HEK293 (cell line): ENCODE data around the gene FAM167B.

Experiments
- CTCF ChIA-PET: fragments of 350-600 bp; formaldehyde crosslinking; extraction: SDS; loops from one replicate; lab custom pipeline; 2021; ENCODE audit warnings: antibody characterized with exemption; lab: Yijun Ruan, JAX
- POLR2A ChIA-PET: fragments of 300-600 bp; formaldehyde crosslinking; extraction: SDS; loops from one replicate; lab custom pipeline; 2020; ENCODE audit warnings: antibody characterized with exemption, inconsistent platforms; lab: Yijun Ruan, JAX
- H3K27ac ChIP-seq: fragments of 200-500 bp; sonication (Bioruptor generic); 2 replicates; pipeline ENCODE4 v1.5.1; 2014; ENCODE audit warnings: low read depth, low read length, control low read depth, inconsistent platforms; ENCODE audit errors: extremely low read depth
- H3K36me3 ChIP-seq, 2 experiments: fragments of 200-500 bp in 1 of 2; sonication (Bioruptor generic) in 1 of 2; 1 replicate in 1 of 2; 2 replicates in 1 of 2; pipeline ENCODE4 v1.5.1; 2014 to 2017; ENCODE audit warnings: inconsistent platforms in 2 of 2, low read length in 2 of 2; ENCODE audit not compliant: control insufficient read depth in 2 of 2, insufficient read depth in 1 of 2
- H3K4me1 ChIP-seq: fragments of 200-500 bp; sonication (Bioruptor generic); 2 replicates; pipeline ENCODE4 v1.5.1; 2014; ENCODE audit warnings: mild to moderate bottlenecking, low read length, inconsistent platforms; ENCODE audit not compliant: control insufficient read depth, insufficient read depth
- H3K4me3 ChIP-seq: 2 replicates; pipeline ENCODE4 v1.5.1; 2011; ENCODE audit warnings: low read depth, mild to moderate bottlenecking, control low read depth, low read length, moderate library complexity
- H3K9me3 ChIP-seq: fragments of 200-500 bp; sonication (Bioruptor generic); 2 replicates; pipeline ENCODE4 v1.5.1; 2014; ENCODE audit warnings: low read depth, low read length, inconsistent platforms; ENCODE audit not compliant: control insufficient read depth, insufficient read depth
- FEZF1 ChIP-seq: fragments of 450-650 bp; formaldehyde crosslinking; IDR thresholded peaks from 2 replicates; pipeline ENCODE4 v1.5.1; 2016; ENCODE audit warnings: missing biosample characterization, missing genetic modification characterization
- HIC1 ChIP-seq: fragments of 450-650 bp; formaldehyde crosslinking; IDR thresholded peaks from 2 replicates; pipeline ENCODE4 v1.5.1; 2016; ENCODE audit warnings: missing biosample characterization, missing genetic modification characterization
- HOXC10 ChIP-seq: sonication (generic); formaldehyde crosslinking; IDR thresholded peaks from 2 replicates; pipeline ENCODE4 v1.8.1; 2023; ENCODE audit warnings: mild to moderate bottlenecking, missing genetic modification reagents
- OVOL3 ChIP-seq: fragments of 450-650 bp; formaldehyde crosslinking; IDR thresholded peaks from 2 replicates; pipeline ENCODE4 v1.5.1; 2016; ENCODE audit warnings: missing biosample characterization, missing genetic modification characterization
- ZBTB26 ChIP-seq: fragments of 450-650 bp; formaldehyde crosslinking; optimal IDR thresholded peaks from 2 replicates; pipeline ENCODE3; 2016; ENCODE audit warnings: missing biosample characterization, mild to moderate bottlenecking, missing genetic modification characterization
- ZBTB7A ChIP-seq: fragments of 450-650 bp; formaldehyde crosslinking; IDR thresholded peaks from 2 replicates; pipeline ENCODE4 v1.5.1; 2016; ENCODE audit warnings: low read depth, missing biosample characterization, missing genetic modification characterization
- ZNF140 ChIP-seq: fragments of 450-650 bp; formaldehyde crosslinking; IDR thresholded peaks from 2 replicates; pipeline ENCODE4 v1.5.1; 2016; ENCODE audit warnings: missing biosample characterization, missing genetic modification characterization
- ZNF280D ChIP-seq: fragments of 450-650 bp; formaldehyde crosslinking; IDR thresholded peaks from 2 replicates; pipeline ENCODE4 v1.5.1; 2016; ENCODE audit warnings: missing biosample characterization, missing genetic modification characterization
- ZNF302 ChIP-seq: fragments of 450-650 bp; formaldehyde crosslinking; IDR thresholded peaks from 2 replicates; pipeline ENCODE4 v1.5.1; 2016; ENCODE audit warnings: missing biosample characterization, missing genetic modification characterization, low read depth
- ZNF311 ChIP-seq: fragments of 450-650 bp; formaldehyde crosslinking; IDR thresholded peaks from 2 replicates; pipeline ENCODE4 v1.5.1; 2017; ENCODE audit warnings: missing biosample characterization, missing genetic modification characterization, borderline replicate concordance
- ZNF366 ChIP-seq: fragments of 450-650 bp; formaldehyde crosslinking; conservative IDR thresholded peaks from 2 replicates; pipeline ENCODE4 v1.5.1; 2016; ENCODE audit warnings: missing biosample characterization, missing genetic modification characterization
- ZNF37A ChIP-seq: fragments of 450-650 bp; IDR thresholded peaks from 2 replicates; pipeline ENCODE4 v1.5.1; 2018; ENCODE audit warnings: missing biosample characterization, missing genetic modification characterization
- ZNF416 ChIP-seq: fragments of 450-650 bp; formaldehyde crosslinking; IDR thresholded peaks from 2 replicates; pipeline ENCODE4 v1.5.1; 2016; ENCODE audit warnings: missing biosample characterization, missing genetic modification characterization
- ZNF660 ChIP-seq: fragments of 450-650 bp; IDR thresholded peaks from 2 replicates; pipeline ENCODE4 v1.5.1; 2018; ENCODE audit warnings: missing biosample characterization, mild to moderate bottlenecking, missing genetic modification characterization
- ZNF677 ChIP-seq: fragments of 450-650 bp; IDR thresholded peaks from 2 replicates; pipeline ENCODE4 v1.5.0; 2018; ENCODE audit warnings: missing biosample characterization, mild to moderate bottlenecking, missing genetic modification characterization, moderate library complexity
- ZSCAN5A ChIP-seq: fragments of 450-650 bp; formaldehyde crosslinking; IDR thresholded peaks from 2 replicates; pipeline ENCODE4 v1.5.1; 2016; ENCODE audit warnings: missing biosample characterization, missing genetic modification characterization
- TF ChIP-seq, protein P1 (sequence below): fragments of 450-650 bp; formaldehyde crosslinking; IDR thresholded peaks from 2 replicates; pipeline ENCODE4 v1.5.1; 2016; ENCODE audit warnings: missing biosample characterization, missing genetic modification characterization
- TF ChIP-seq, protein P2 (sequence below): fragments of 450-650 bp; IDR thresholded peaks from 2 replicates; pipeline ENCODE4 v1.5.1; 2018; ENCODE audit warnings: missing biosample characterization, mild to moderate bottlenecking, missing genetic modification characterization
- TF ChIP-seq, protein P3 (sequence below): fragments of 450-650 bp; formaldehyde crosslinking; IDR thresholded peaks from 2 replicates; pipeline ENCODE4 v1.5.1; 2016; ENCODE audit warnings: missing biosample characterization, missing genetic modification characterization, borderline replicate concordance
- TF ChIP-seq, protein P4 (sequence below): fragments of 450-650 bp; formaldehyde crosslinking; IDR thresholded peaks from 2 replicates; pipeline ENCODE4 v1.5.1; 2017; ENCODE audit warnings: missing biosample characterization, missing genetic modification characterization

Gene FAM167B

GRCh38 chr1:32224285-32224684, 22.7 kb upstream of the FAM167B start:
- H3K27ac ChIP-seq = no peak overlapping the region
- no peak overlapping the region for H3K4me3 ChIP-seq
- H3K9me3 ChIP-seq = no peaks in the 10 kb centered on the region
- POLR2A ChIA-PET = interaction anchor here (1.1 to 1.5 kb wide), 3 partner anchors 15 to 108 kb away, joined by 3 read pairs; no protein-coding TSS in a partner anchor
- H3K4me1 ChIP-seq = peaks cover 2% of the 10 kb centered on the region; the same call in 1 of the 2 replicates
- no peak for TF ChIP-seq ZBTB26 (tag by site-specific recombination)
- TF ChIP-seq ZBTB7A (tag by site-specific recombination) = no peak
- TF ChIP-seq FEZF1 (tag by site-specific recombination) = no peak
- TF ChIP-seq ZNF416 = no peak
- TF ChIP-seq OVOL3 (tag by site-specific recombination) = no peak
- TF ChIP-seq ZNF280D (tag by site-specific recombination) = no peak
- TF ChIP-seq HIC1 (tag by site-specific recombination) = no peak
- no peak for TF ChIP-seq ZNF311
- no peak for TF ChIP-seq ZSCAN5A (tag by site-specific recombination)
- TF ChIP-seq ZNF302 = no peak
- no peak for TF ChIP-seq ZNF660
- no peak for TF ChIP-seq ZNF140 (tag by site-specific recombination)
- no peak for TF ChIP-seq ZNF677 (tag by site-specific recombination)
- CTCF ChIA-PET = interaction anchor here (1.2 to 2.4 kb wide), 2 partner anchors 9 to 24 kb away, joined by 4 to 12 read pairs; no protein-coding TSS in a partner anchor
- peaks cover 36 to 77% of the 10 kb centered on the region in 2 experiments for H3K36me3 ChIP-seq

- no peaks in the 10 kb centered on the region for H3K4me1 ChIP-seq
- no peak overlapping the region for H3K4me3 ChIP-seq
- no peaks in the 10 kb centered on the region for H3K9me3 ChIP-seq
- no peak overlapping the region for H3K27ac ChIP-seq
- POLR2A ChIA-PET = interaction anchor here (1.0 to 1.1 kb wide), 2 partner anchors 14 to 28 kb away, joined by 3 read pairs; partner anchors contain the start of gene CCDC28B
- CTCF ChIA-PET = interaction anchor here (0.5 to 1.3 kb wide), 3 partner anchors 13 to 173 kb away, joined by 3 to 4 read pairs (median 4); no protein-coding TSS in a partner anchor
- H3K36me3 ChIP-seq = peaks cover 47 to 85% of the 10 kb centered on the region in 2 experiments
- TF ChIP-seq, protein P1, sequence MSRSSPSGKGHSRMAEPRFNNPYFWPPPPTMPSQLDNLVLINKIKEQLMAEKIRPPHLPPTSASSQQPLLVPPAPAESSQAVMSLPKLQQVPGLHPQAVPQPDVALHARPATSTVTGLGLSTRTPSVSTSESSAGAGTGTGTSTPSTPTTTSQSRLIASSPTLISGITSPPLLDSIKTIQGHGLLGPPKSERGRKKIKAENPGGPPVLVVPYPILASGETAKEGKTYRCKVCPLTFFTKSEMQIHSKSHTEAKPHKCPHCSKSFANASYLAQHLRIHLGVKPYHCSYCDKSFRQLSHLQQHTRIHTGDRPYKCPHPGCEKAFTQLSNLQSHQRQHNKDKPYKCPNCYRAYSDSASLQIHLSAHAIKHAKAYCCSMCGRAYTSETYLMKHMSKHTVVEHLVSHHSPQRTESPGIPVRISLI (tag by site-specific recombination) = no peak
- TF ChIP-seq, protein P2, sequence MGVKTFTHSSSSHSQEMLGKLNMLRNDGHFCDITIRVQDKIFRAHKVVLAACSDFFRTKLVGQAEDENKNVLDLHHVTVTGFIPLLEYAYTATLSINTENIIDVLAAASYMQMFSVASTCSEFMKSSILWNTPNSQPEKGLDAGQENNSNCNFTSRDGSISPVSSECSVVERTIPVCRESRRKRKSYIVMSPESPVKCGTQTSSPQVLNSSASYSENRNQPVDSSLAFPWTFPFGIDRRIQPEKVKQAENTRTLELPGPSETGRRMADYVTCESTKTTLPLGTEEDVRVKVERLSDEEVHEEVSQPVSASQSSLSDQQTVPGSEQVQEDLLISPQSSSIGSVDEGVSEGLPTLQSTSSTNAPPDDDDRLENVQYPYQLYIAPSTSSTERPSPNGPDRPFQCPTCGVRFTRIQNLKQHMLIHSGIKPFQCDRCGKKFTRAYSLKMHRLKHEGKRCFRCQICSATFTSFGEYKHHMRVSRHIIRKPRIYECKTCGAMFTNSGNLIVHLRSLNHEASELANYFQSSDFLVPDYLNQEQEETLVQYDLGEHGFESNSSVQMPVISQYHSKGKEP (tag by site-specific recombination) = no peak
- TF ChIP-seq ZNF366 (tag by site-specific recombination) (no peak), ZNF37A (no peak), HOXC10 (CRISPR knock-in tag) (no peak)
- TF ChIP-seq, protein P3, sequence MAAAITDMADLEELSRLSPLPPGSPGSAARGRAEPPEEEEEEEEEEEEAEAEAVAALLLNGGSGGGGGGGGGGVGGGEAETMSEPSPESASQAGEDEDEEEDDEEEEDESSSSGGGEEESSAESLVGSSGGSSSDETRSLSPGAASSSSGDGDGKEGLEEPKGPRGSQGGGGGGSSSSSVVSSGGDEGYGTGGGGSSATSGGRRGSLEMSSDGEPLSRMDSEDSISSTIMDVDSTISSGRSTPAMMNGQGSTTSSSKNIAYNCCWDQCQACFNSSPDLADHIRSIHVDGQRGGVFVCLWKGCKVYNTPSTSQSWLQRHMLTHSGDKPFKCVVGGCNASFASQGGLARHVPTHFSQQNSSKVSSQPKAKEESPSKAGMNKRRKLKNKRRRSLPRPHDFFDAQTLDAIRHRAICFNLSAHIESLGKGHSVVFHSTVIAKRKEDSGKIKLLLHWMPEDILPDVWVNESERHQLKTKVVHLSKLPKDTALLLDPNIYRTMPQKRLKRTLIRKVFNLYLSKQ (tag by site-specific recombination) = no peak
- TF ChIP-seq, protein P4, sequence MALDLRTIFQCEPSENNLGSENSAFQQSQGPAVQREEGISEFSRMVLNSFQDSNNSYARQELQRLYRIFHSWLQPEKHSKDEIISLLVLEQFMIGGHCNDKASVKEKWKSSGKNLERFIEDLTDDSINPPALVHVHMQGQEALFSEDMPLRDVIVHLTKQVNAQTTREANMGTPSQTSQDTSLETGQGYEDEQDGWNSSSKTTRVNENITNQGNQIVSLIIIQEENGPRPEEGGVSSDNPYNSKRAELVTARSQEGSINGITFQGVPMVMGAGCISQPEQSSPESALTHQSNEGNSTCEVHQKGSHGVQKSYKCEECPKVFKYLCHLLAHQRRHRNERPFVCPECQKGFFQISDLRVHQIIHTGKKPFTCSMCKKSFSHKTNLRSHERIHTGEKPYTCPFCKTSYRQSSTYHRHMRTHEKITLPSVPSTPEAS (tag by site-specific recombination) = no peak
These were observed 18.3 kb upstream of the FAM167B start for GRCh38 chr1:32228771-32229170.
